PC-3 (cell line): ENCODE measurements around the gene SLC24A3. TPM values are rescaled to one million over a fixed set of nuclear protein-coding genes. Genes with fewer than 3 reads are reported as not detected.

ENCODE experiments used
- ATAC-seq: fragments of 200-7000 bp; cut with Tn5 transposase; 2 replicates; pipeline ENCODE4 v1.9.1; 2020; ENCODE audit warnings: mild to moderate bottlenecking, moderate library complexity
- BruUV-seq: library from RNA; stranded (reverse); fragments of 400-500 nt; replicated peaks from 2 replicates; lab custom pipeline; 2021; lab: Mats Ljungman, UMichigan
- CTCF ChIA-PET: fragments of 300-600 bp; sonication (Branson Sonifier 250); formaldehyde crosslinking; loops from one replicate; lab custom pipeline; 2022; ENCODE audit warnings: antibody characterized with exemption; lab: Charles Lee
- POLR2A ChIA-PET: fragments of 300-600 bp; sonication (Branson Sonifier 250); formaldehyde crosslinking; loops from one replicate; lab custom pipeline; 2022; ENCODE audit warnings: antibody characterized with exemption; ENCODE audit not compliant: unreplicated experiment; lab: Charles Lee
- DNase-seq: peaks from one replicate; pipeline ENCODE4 v3.0.0-alpha.2; 2015
- H2AFZ ChIP-seq: fragments of 300-600 bp; sonication (generic); 2 replicates; pipeline ENCODE4 v1.6.0; 2016; ENCODE audit warnings: antibody characterized with exemption, low read length
- H3F3A ChIP-seq: fragments of 300-600 bp; sonication (generic); one replicate; pipeline ENCODE4 v1.6.0; 2017; ENCODE audit warnings: antibody characterized with exemption, low read length, control low read depth, mild to moderate bottlenecking; ENCODE audit not compliant: unreplicated experiment
- H3K27ac ChIP-seq: fragments of 300-600 bp; sonication (generic); 2 replicates; pipeline ENCODE4 v1.5.1; 2016; ENCODE audit warnings: mild to moderate bottlenecking, low read length
- H3K27me3 ChIP-seq: fragments of 300-600 bp; sonication (generic); 2 replicates; pipeline ENCODE4 v1.6.1; 2016; ENCODE audit warnings: low read length, mixed read lengths
- H3K36me3 ChIP-seq: fragments of 300-600 bp; sonication (generic); 2 replicates; pipeline ENCODE4 v1.6.1; 2016; ENCODE audit warnings: low read depth, mixed run types, low read length, mixed read lengths
- H3K4me1 ChIP-seq: fragments of 300-600 bp; sonication (generic); 2 replicates; pipeline ENCODE4 v1.5.1; 2016; ENCODE audit warnings: low read length; ENCODE audit not compliant: insufficient read depth
- H3K4me2 ChIP-seq: fragments of 300-600 bp; sonication (generic); 2 replicates; pipeline ENCODE4 v1.6.0; 2016; ENCODE audit warnings: low read length
- H3K4me3 ChIP-seq: fragments of 300-600 bp; sonication (generic); 2 replicates; pipeline ENCODE4 v1.5.1; 2016; ENCODE audit warnings: mild to moderate bottlenecking, low read length, mixed read lengths
- H3K79me2 ChIP-seq: fragments of 300-600 bp; sonication (generic); 2 replicates; pipeline ENCODE4 v1.6.1; 2017; ENCODE audit warnings: low read length, mixed read lengths
- H3K9ac ChIP-seq: fragments of 300-600 bp; sonication (generic); 2 replicates; pipeline ENCODE4 v1.6.0; 2016; ENCODE audit warnings: mild to moderate bottlenecking, low read length
- H3K9me2 ChIP-seq: fragments of 300-600 bp; sonication (generic); replicated peaks from 2 replicates; pipeline ENCODE4 v1.6.1; 2016; ENCODE audit warnings: mixed run types, low read length, mixed read lengths
- H3K9me3 ChIP-seq: fragments of 300-600 bp; sonication (generic); 2 replicates; pipeline ENCODE4 v1.6.1; 2016; ENCODE audit warnings: low read length, mixed read lengths
- H4K20me1 ChIP-seq: fragments of 300-600 bp; sonication (generic); 2 replicates; pipeline ENCODE4 v1.6.1; 2016; ENCODE audit warnings: low read length, mixed read lengths
- CTCF ChIP-seq: fragments of 300-600 bp; sonication (generic); conservative IDR thresholded peaks from 2 replicates; pipeline ENCODE4 v1.5.1; 2017; ENCODE audit warnings: antibody characterized with exemption, low read depth, mild to moderate bottlenecking, low read length
- EZH2 ChIP-seq: fragments of 300-600 bp; sonication (generic); IDR thresholded peaks from one replicate; pipeline ENCODE4 v1.6.1; 2017; ENCODE audit warnings: antibody characterized with exemption, mild to moderate bottlenecking, low read length; ENCODE audit not compliant: unreplicated experiment
- EZH2phosphoT487 ChIP-seq: fragments of 300-600 bp; sonication (generic); IDR thresholded peaks from 2 replicates; pipeline ENCODE4 v1.6.1; 2018; ENCODE audit warnings: mild to moderate bottlenecking, antibody characterized with exemption, low read length, borderline replicate concordance
- intact Hi-C: fragments of 100-400 bp; cut with micrococcal nuclease; formaldehyde crosslinking; loops from 2 replicates; pipeline ENCODE4 v1.9.0; 2023
- total RNA-seq: library from RNA; depleted of rRNA; stranded (reverse); fragments of >200 nt; gene quantifications from 2 replicates; pipeline ENCODE4 v1.2.3, GENCODE V29; 2014

Gene SLC24A3
- total RNA-seq, 1 experiment from 2014 or later = 0.11 TPM

GRCh38 chr20:19566226-19566945 lies 353.9 kb downstream of the SLC24A3 start:
- intact Hi-C loops = no loop called here
- DNase-seq (no peak), ATAC-seq (no peak)
- no TSS peak for BruUV-seq
- Histone ChIP-seq H3K79me2 (no peaks in the 10 kb centered on the region), H3K4me1 (no peaks in the 10 kb centered on the region), H3K27ac (no peak overlapping the region), H3K4me3 (no peak overlapping the region), H3K9ac (no peak overlapping the region), H3K9me3 (no peaks in the 10 kb centered on the region), H3K9me2 (no peaks in the 10 kb centered on the region), H3K36me3 (no peaks in the 10 kb centered on the region), H3K27me3 (peaks cover 67% of the 10 kb centered on the region), H4K20me1 (no peaks in the 10 kb centered on the region), H2AFZ (no peak overlapping the region), H3F3A (no peaks in the 10 kb centered on the region), H3K4me2 (no peak overlapping the region)
- CTCF ChIA-PET = no interaction called here
- POLR2A ChIA-PET = no interaction called here
- no peak for TF ChIP-seq EZH2phosphoT487
- TF ChIP-seq EZH2 = no peak
- TF ChIP-seq CTCF = no peak

- Histone ChIP-seq H3K27ac (no peak overlapping the region), H3K9me2 (no peaks in the 10 kb centered on the region), H3K27me3 (peaks cover 50% of the 10 kb centered on the region), H3K4me1 (no peaks in the 10 kb centered on the region), H2AFZ (no peak overlapping the region), H3K79me2 (no peaks in the 10 kb centered on the region), H3K9me3 (no peaks in the 10 kb centered on the region), H4K20me1 (no peaks in the 10 kb centered on the region), H3K4me2 (no peak overlapping the region), H3K9ac (no peak overlapping the region), H3K4me3 (no peak overlapping the region), H3K36me3 (no peaks in the 10 kb centered on the region), H3F3A (no peaks in the 10 kb centered on the region)
- ATAC-seq (no peak), DNase-seq (no peak)
- ChIA-PET CTCF (no interaction called here), POLR2A (no interaction called here)
- no TSS peak for BruUV-seq
- intact Hi-C loops = no loop called here
- TF ChIP-seq EZH2 = no peak
- no peak for TF ChIP-seq CTCF
- TF ChIP-seq EZH2phosphoT487 = no peak
Measured at GRCh38 chr20:19568128-19568527, 355.7 kb downstream of the SLC24A3 start.

- Histone ChIP-seq H3K79me2 (no peaks in the 10 kb centered on the region), H3K36me3 (no peaks in the 10 kb centered on the region), H3K4me3 (no peak overlapping the region), H3K4me1 (no peaks in the 10 kb centered on the region), H3F3A (no peaks in the 10 kb centered on the region), H3K9me3 (no peaks in the 10 kb centered on the region), H3K9ac (no peak overlapping the region), H3K27ac (no peak overlapping the region), H4K20me1 (no peaks in the 10 kb centered on the region), H2AFZ (no peak overlapping the region), H3K4me2 (no peak overlapping the region), H3K27me3 (peaks cover 52% of the 10 kb centered on the region; the same call in 1 of the 2 replicates), H3K9me2 (no peaks in the 10 kb centered on the region)
- TF ChIP-seq EZH2phosphoT487 (no peak), CTCF (no peak), EZH2 (no peak)
- no TSS peak for BruUV-seq
- intact Hi-C loops = no loop called here
- CTCF ChIA-PET = no interaction called here
- ATAC-seq = no peak
- DNase-seq = no peak
- POLR2A ChIA-PET = no interaction called here
Measured at GRCh38 chr20:19571996-19572395, 359.6 kb downstream of the SLC24A3 start.
